GM10266 (cell line): Measurements from ENCODE around the gene XRCC2.

ENCODE experiments used
- DNase-seq: peaks from one replicate; pipeline ENCODE4 v3.0.0; 2012; ENCODE audit errors: extremely low spot score
- CTCF ChIP-seq: IDR thresholded peaks from 2 replicates; pipeline ENCODE4 v1.5.1; 2012; ENCODE audit warnings: mild to moderate bottlenecking, low read depth; ENCODE audit not compliant: control insufficient read depth, insufficient read depth; ENCODE audit errors: missing control alignments

Gene XRCC2

GRCh38 chr7:152643979-152644559 lies 31.9 kb downstream of the XRCC2 start:
- no peak for DNase-seq
- TF ChIP-seq CTCF, result no peak

GRCh38 chr7:152641384-152641783 lies 34.6 kb downstream of the XRCC2 start:
- no peak for TF ChIP-seq CTCF
- no peak for DNase-seq

GRCh38 chr7:152640829-152641228 lies 35.1 kb downstream of the XRCC2 start:
- TF ChIP-seq CTCF, result no peak
- DNase-seq, result no peak

GRCh38 chr7:152637920-152638580 lies 37.9 kb downstream of the XRCC2 start:
- TF ChIP-seq CTCF, result no peak
- DNase-seq, result no peak

- no peak for TF ChIP-seq CTCF
Measured at GRCh38 chr7:152637161-152637560, 38.8 kb downstream of the XRCC2 start.

DNA sequence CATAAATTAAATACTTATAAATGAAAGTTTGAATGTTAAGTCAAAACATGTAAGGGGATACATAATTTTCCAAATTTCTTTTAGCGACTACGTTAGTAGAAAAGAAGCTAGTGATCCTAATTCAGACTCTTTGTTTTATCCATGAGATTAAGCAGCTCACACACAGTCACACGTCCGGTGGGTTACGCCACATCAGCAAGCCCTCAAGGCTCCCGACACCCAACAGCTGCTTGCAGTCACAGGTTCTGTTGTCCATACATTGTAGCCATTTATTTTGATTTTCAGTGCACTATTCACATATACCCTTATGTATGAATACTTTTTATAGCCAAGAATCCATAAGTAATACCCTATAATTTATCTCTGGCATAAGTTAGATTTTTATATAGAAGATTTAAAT lies 39.5 kb downstream of the XRCC2 start:
- no peak for DNase-seq
- no peak for TF ChIP-seq CTCF

More at GRCh38 chr7:152637161-152637560, 38.8 kb downstream of the XRCC2 start:
- no peak for DNase-seq

GRCh38 chr7:152633504-152633903 lies 42.4 kb downstream of the XRCC2 start:
- no peak for DNase-seq
- TF ChIP-seq CTCF, result no peak
